Measurements from ENCODE around the gene DIP2C.
"Not testable (repeated sequence)": the region's sequence is repeated elsewhere in the genome, so short reads cannot be mapped to it uniquely, and the experiment has no call there.

DIP2C gene

GRCh38 chr10:374354-374753 lies 315.1 kb downstream of the DIP2C start:
- no peak for DNase-seq (ENCODE audit: low read depth in 3 of 3)

- no peak for DNase-seq (ENCODE audit: low read depth in 3 of 3)
Observed at GRCh38 chr10:373526-374309, 315.8 kb downstream of the DIP2C start.

- no peak for DNase-seq (ENCODE audit: low read depth in 3 of 3)
Observed at GRCh38 chr10:373015-373414, 316.5 kb downstream of the DIP2C start.

GRCh38 chr10:372566-372965 lies 316.9 kb downstream of the DIP2C start:
- DNase-seq (ENCODE audit: low read depth in 3 of 3): no peak

- DNase-seq (ENCODE audit: low read depth in 3 of 3): no peak
Observed at GRCh38 chr10:371515-371914, 318.0 kb downstream of the DIP2C start.

- DNase-seq (ENCODE audit: low read depth in 3 of 3): no peak
Observed at GRCh38 chr10:370449-370825, 319.0 kb downstream of the DIP2C start.

GRCh38 chr10:369684-370448 lies 319.6 kb downstream of the DIP2C start:
- no peak for DNase-seq (ENCODE audit: low read depth in 3 of 3)

GRCh38 chr10:369221-369683 lies 320.2 kb downstream of the DIP2C start:
- no peak for DNase-seq (ENCODE audit: low read depth in 3 of 3)

- DNase-seq (ENCODE audit: low read depth in 3 of 3): no peak
Observed at GRCh38 chr10:368579-369220, 320.8 kb downstream of the DIP2C start.

GRCh38 chr10:368107-368506 lies 321.4 kb downstream of the DIP2C start:
- not testable (repeated sequence) for DNase-seq (ENCODE audit: low read depth in 3 of 3)

- no peak for DNase-seq (ENCODE audit: low read depth in 3 of 3)
Observed at GRCh38 chr10:367636-368035, 321.8 kb downstream of the DIP2C start.

GRCh38 chr10:366186-366585 lies 323.3 kb downstream of the DIP2C start:
- DNase-seq (ENCODE audit: low read depth in 3 of 3): no peak

- no peak for DNase-seq (ENCODE audit: low read depth in 3 of 3)
Observed at GRCh38 chr10:364267-364775, 325.1 kb downstream of the DIP2C start.

GRCh38 chr10:363152-363551 lies 326.3 kb downstream of the DIP2C start:
- DNase-seq (ENCODE audit: low read depth in 3 of 3): no peak

GRCh38 chr10:361203-362081 lies 328.0 kb downstream of the DIP2C start:
- DNase-seq (ENCODE audit: low read depth in 3 of 3): no peak

GRCh38 chr10:360653-361052 lies 328.8 kb downstream of the DIP2C start:
- DNase-seq (ENCODE audit: low read depth in 3 of 3): no peak

- DNase-seq (ENCODE audit: low read depth in 3 of 3): no peak
Observed at GRCh38 chr10:359762-360161, 329.7 kb downstream of the DIP2C start.

- no peak for DNase-seq (ENCODE audit: low read depth in 3 of 3)
Observed at GRCh38 chr10:359093-359492, 330.4 kb downstream of the DIP2C start.

- no peak for DNase-seq (ENCODE audit: low read depth in 3 of 3)
Observed at GRCh38 chr10:357201-357950, 332.1 kb downstream of the DIP2C start.

GRCh38 chr10:356452-356851 lies 333.0 kb downstream of the DIP2C start:
- no peak for DNase-seq (ENCODE audit: low read depth in 3 of 3)

Measured in stimulated activated CD4-positive, alpha-beta T cell treated with anti-CD3 and anti-CD28 coated beads, TNF-alpha, amount 100 ng/mL, for 24 hours (primary cell).